Testis (tissue), 2 donors: ENCODE measurements around the gene PDCL3.

Source experiments
- POLR2A ChIP-seq: fragments of 450-650 bp; IDR thresholded peaks from one replicate; pipeline ENCODE4 v1.6.1; 2017; ENCODE audit warnings: antibody characterized with exemption, mild to moderate bottlenecking, moderate library complexity
- TF ChIP-seq, protein P1 (sequence below), 3 experiments: fragments of 450-650 bp in 2 of 3; fragments of 200-600 bp in 1 of 3; sonication (generic) in 1 of 3; IDR thresholded peaks; one replicate each; pipeline ENCODE4 v1.5.1; 2016 to 2019; ENCODE audit warnings: antibody characterized with exemption in 3 of 3, mild to moderate bottlenecking in 2 of 3, moderate library complexity in 1 of 3

- TF ChIP-seq, protein P1, sequence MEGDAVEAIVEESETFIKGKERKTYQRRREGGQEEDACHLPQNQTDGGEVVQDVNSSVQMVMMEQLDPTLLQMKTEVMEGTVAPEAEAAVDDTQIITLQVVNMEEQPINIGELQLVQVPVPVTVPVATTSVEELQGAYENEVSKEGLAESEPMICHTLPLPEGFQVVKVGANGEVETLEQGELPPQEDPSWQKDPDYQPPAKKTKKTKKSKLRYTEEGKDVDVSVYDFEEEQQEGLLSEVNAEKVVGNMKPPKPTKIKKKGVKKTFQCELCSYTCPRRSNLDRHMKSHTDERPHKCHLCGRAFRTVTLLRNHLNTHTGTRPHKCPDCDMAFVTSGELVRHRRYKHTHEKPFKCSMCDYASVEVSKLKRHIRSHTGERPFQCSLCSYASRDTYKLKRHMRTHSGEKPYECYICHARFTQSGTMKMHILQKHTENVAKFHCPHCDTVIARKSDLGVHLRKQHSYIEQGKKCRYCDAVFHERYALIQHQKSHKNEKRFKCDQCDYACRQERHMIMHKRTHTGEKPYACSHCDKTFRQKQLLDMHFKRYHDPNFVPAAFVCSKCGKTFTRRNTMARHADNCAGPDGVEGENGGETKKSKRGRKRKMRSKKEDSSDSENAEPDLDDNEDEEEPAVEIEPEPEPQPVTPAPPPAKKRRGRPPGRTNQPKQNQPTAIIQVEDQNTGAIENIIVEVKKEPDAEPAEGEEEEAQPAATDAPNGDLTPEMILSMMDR (IDR thresholded peaks at IDR 0.05) = no peak
- TF ChIP-seq POLR2A = no peak
Measured at GRCh38 chr2:100520224-100520623, 42.6 kb upstream of the PDCL3 start.
